Measurements from ENCODE around the gene COL3A1.

DNA sequence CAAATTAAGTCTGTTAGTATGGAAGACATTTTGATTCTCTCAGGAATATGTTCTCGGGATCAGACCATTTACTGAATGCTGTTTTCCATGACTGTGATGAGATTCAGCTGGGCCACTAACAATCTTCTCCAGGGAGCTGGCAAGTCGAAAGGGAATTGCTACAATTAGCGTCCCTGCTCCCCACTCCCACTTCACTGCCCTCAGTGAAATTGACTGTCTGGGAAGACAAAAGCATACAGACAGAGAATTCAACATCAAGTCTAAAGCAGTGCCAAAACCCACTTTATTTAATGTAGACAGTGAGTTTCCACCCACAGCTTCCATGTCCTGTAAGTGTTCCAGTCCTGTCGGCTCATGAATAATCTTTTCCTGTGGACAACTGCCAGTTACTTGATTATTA is 34.0 kb upstream of the COL3A1 start:
- TF ChIP-seq POLR2AphosphoS5 (IDR thresholded peaks at IDR 0.05; ENCODE audit: low read depth, low read length) (no peak), TAF1 (IDR thresholded peaks at IDR 0.05; ENCODE audit: borderline replicate concordance, insufficient read depth, low read length) (no peak)
- TF ChIP-seq, protein P1, sequence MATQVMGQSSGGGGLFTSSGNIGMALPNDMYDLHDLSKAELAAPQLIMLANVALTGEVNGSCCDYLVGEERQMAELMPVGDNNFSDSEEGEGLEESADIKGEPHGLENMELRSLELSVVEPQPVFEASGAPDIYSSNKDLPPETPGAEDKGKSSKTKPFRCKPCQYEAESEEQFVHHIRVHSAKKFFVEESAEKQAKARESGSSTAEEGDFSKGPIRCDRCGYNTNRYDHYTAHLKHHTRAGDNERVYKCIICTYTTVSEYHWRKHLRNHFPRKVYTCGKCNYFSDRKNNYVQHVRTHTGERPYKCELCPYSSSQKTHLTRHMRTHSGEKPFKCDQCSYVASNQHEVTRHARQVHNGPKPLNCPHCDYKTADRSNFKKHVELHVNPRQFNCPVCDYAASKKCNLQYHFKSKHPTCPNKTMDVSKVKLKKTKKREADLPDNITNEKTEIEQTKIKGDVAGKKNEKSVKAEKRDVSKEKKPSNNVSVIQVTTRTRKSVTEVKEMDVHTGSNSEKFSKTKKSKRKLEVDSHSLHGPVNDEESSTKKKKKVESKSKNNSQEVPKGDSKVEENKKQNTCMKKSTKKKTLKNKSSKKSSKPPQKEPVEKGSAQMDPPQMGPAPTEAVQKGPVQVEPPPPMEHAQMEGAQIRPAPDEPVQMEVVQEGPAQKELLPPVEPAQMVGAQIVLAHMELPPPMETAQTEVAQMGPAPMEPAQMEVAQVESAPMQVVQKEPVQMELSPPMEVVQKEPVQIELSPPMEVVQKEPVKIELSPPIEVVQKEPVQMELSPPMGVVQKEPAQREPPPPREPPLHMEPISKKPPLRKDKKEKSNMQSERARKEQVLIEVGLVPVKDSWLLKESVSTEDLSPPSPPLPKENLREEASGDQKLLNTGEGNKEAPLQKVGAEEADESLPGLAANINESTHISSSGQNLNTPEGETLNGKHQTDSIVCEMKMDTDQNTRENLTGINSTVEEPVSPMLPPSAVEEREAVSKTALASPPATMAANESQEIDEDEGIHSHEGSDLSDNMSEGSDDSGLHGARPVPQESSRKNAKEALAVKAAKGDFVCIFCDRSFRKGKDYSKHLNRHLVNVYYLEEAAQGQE (IDR thresholded peaks at IDR 0.05; ENCODE audit: insufficient read depth in 1 of 2, low read depth in 2 of 2, low read length in 2 of 2) = no peak
